OCI-LY3 (cell line): Measurements from ENCODE around the gene EVA1B.

Source experiments
- H2AFZ ChIP-seq: fragments of 200-600, 300-600 bp; shearing (Covaris generic); 2 replicates; pipeline ENCODE4 v1.6.0; 2014; ENCODE audit warnings: antibody characterized with exemption, low read depth, low read length
- H3K27ac ChIP-seq: fragments of 200-600, 300-600 bp; sonication (generic); 2 replicates; pipeline ENCODE4 v1.5.1; 2014; ENCODE audit warnings: mild to moderate bottlenecking, low read length, moderate library complexity, mixed read lengths
- H3K27me3 ChIP-seq: fragments of 200-600, 300-600 bp; sonication (generic); 2 replicates; pipeline ENCODE4 v1.6.1; 2014; ENCODE audit warnings: low read depth, low read length, mixed read lengths
- H3K36me3 ChIP-seq: fragments of 200-600, 300-600 bp; sonication (generic); replicated peaks from 2 replicates; pipeline ENCODE3; 2014; ENCODE audit warnings: low read depth, low read length, mixed read lengths
- H3K4me1 ChIP-seq: fragments of 300-600, 200-600 bp; sonication (generic); 2 replicates; pipeline ENCODE4 v1.6.1; 2014; ENCODE audit warnings: low read length, mixed read lengths
- H3K4me2 ChIP-seq: fragments of 200-600, 300-600 bp; sonication (generic); 2 replicates; pipeline ENCODE4 v1.6.1; 2014; ENCODE audit warnings: low read length, mixed read lengths
- H3K4me3 ChIP-seq: fragments of 300-600, 200-600 bp; sonication (generic); 2 replicates; pipeline ENCODE4 v1.5.1; 2014; ENCODE audit warnings: antibody characterized with exemption, mild to moderate bottlenecking, low read length, moderate library complexity
- H3K79me2 ChIP-seq: fragments of 300-600, 200-600 bp; shearing (Covaris generic); 2 replicates; pipeline ENCODE4 v1.6.1; 2014; ENCODE audit warnings: mild to moderate bottlenecking, low read length, mixed read lengths
- H3K9ac ChIP-seq: fragments of 300-600, 200-600 bp; shearing (Covaris generic); 2 replicates; pipeline ENCODE4 v1.6.0; 2014; ENCODE audit warnings: mild to moderate bottlenecking, low read length, moderate library complexity
- H3K9me3 ChIP-seq: fragments of 200-600, 300-600 bp; shearing (Covaris generic); 2 replicates; pipeline ENCODE4 v1.6.1; 2014; ENCODE audit warnings: low read length, mixed read lengths; ENCODE audit not compliant: insufficient read depth
- H4K20me1 ChIP-seq: fragments of 200-600, 300-600 bp; sonication (generic); 2 replicates; pipeline ENCODE4 v1.6.1; 2016; ENCODE audit warnings: low read length, mixed read lengths; ENCODE audit not compliant: insufficient read depth
- EZH2phosphoT487 ChIP-seq: fragments of 200-600 bp; shearing (Covaris generic); IDR thresholded peaks from 2 replicates; pipeline ENCODE4 v1.6.1; 2018; ENCODE audit warnings: antibody characterized with exemption, mixed run types, low read depth
- TF ChIP-seq, protein P1 (sequence below): fragments of 200-600, 300-600 bp; sonication (generic); IDR thresholded peaks from 2 replicates; pipeline ENCODE4 v1.5.1; 2014; ENCODE audit warnings: antibody characterized with exemption, low read length, low read depth

Gene EVA1B

DNA sequence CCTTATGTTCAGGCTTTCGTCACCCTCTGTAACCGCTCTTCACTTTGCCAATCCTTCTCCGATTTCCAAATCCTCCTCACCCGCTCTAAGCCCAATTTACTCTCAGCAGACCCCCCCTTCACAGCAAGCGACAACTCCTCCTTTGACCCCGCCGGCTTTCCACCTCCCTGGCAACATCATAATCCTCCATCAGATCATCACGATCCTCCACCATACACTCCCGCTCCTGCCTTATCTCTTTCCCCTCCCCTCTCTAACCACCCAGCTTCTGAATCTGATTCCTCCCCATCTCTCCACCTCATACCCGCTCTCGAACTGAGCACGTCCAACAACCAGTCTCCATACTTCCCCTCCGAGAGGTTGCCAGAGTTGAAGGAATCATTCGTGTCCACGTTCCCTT, 7.5 kb upstream of the EVA1B start:
- H3K4me3 ChIP-seq, result no peak overlapping the region

GRCh38 chr1:36329817-36330216, 6.4 kb upstream of the EVA1B start:
- Histone ChIP-seq H4K20me1 (no peaks in the 10 kb centered on the region), H3K79me2 (no peaks in the 10 kb centered on the region), H3K4me1 (no peaks in the 10 kb centered on the region), H3K4me2 (no peak overlapping the region), H3K27me3 (0 out of 2 replicates have a peak, but pooled peaks cover 3% of the 10 kb centered on the region), H3K36me3 (no peaks in the 10 kb centered on the region), H2AFZ (no peak overlapping the region), H3K9ac (no peak overlapping the region), H3K27ac (no peak overlapping the region), H3K9me3 (no peaks in the 10 kb centered on the region), H3K4me3 (no peak overlapping the region)
- TF ChIP-seq EZH2phosphoT487, result no peak

More for the DNA sequence above, 7.5 kb upstream of the EVA1B start:
- Histone ChIP-seq H4K20me1 (no peaks in the 10 kb centered on the region), H3K4me2 (no peak overlapping the region), H3K27me3 (0 out of 2 replicates have a peak, but pooled peaks cover 7% of the 10 kb centered on the region), H2AFZ (no peak overlapping the region), H3K79me2 (no peaks in the 10 kb centered on the region), H3K4me1 (no peaks in the 10 kb centered on the region), H3K27ac (no peak overlapping the region), H3K9me3 (no peaks in the 10 kb centered on the region), H3K9ac (no peak overlapping the region), H3K36me3 (no peaks in the 10 kb centered on the region)
- TF ChIP-seq EZH2phosphoT487, result no peak
- TF ChIP-seq, protein P1, sequence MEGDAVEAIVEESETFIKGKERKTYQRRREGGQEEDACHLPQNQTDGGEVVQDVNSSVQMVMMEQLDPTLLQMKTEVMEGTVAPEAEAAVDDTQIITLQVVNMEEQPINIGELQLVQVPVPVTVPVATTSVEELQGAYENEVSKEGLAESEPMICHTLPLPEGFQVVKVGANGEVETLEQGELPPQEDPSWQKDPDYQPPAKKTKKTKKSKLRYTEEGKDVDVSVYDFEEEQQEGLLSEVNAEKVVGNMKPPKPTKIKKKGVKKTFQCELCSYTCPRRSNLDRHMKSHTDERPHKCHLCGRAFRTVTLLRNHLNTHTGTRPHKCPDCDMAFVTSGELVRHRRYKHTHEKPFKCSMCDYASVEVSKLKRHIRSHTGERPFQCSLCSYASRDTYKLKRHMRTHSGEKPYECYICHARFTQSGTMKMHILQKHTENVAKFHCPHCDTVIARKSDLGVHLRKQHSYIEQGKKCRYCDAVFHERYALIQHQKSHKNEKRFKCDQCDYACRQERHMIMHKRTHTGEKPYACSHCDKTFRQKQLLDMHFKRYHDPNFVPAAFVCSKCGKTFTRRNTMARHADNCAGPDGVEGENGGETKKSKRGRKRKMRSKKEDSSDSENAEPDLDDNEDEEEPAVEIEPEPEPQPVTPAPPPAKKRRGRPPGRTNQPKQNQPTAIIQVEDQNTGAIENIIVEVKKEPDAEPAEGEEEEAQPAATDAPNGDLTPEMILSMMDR, result no peak

GRCh38 chr1:36328713-36329112, 5.3 kb upstream of the EVA1B start:
- H3K36me3 ChIP-seq, result no peaks in the 10 kb centered on the region
- H3K4me2 ChIP-seq, result no peak overlapping the region
- no peaks in the 10 kb centered on the region for H3K79me2 ChIP-seq
- H3K9ac ChIP-seq, result no peak overlapping the region
- no peak overlapping the region for H3K27ac ChIP-seq
- TF ChIP-seq, protein P1, result no peak
- no peak for TF ChIP-seq EZH2phosphoT487
- H4K20me1 ChIP-seq, result no peaks in the 10 kb centered on the region
- no peaks in the 10 kb centered on the region for H3K9me3 ChIP-seq
- H3K27me3 ChIP-seq, result 0 out of 2 replicates have a peak, but pooled peaks cover 3% of the 10 kb centered on the region
- no peaks in the 10 kb centered on the region for H3K4me1 ChIP-seq
- H3K4me3 ChIP-seq, result no peak overlapping the region
- no peak overlapping the region for H2AFZ ChIP-seq

DNA sequence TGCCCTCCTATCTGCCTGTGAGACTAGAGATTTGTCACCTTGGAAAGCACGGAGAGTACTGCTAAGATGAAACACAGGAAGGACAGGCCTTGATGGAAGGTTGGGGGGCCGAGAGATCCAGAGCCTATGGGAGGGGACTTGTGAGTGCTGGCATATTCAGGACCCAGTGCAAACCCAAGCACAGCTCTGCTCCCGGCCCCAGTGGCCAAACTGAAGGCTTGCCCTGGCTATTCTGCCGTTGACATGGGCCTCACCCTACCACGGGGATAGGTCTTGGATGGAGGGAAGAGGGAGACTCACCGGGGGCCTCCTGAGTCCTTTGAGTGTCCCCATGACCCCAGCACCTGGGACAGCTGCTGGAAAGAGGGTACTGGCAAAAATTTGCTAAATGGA, 4.6 kb upstream of the EVA1B start:
- Histone ChIP-seq H3K27me3 (0 out of 2 replicates have a peak, but pooled peaks cover 3% of the 10 kb centered on the region), H4K20me1 (no peaks in the 10 kb centered on the region), H3K4me1 (no peaks in the 10 kb centered on the region), H3K9ac (no peak overlapping the region), H3K36me3 (no peaks in the 10 kb centered on the region), H2AFZ (no peak overlapping the region), H3K9me3 (no peaks in the 10 kb centered on the region), H3K79me2 (no peaks in the 10 kb centered on the region), H3K27ac (no peak overlapping the region), H3K4me2 (no peak overlapping the region), H3K4me3 (no peak overlapping the region)
- TF ChIP-seq EZH2phosphoT487, result no peak
- TF ChIP-seq, protein P1, result no peak
